UCSD-AML1 (cell line): Measurements from ENCODE around the gene GOLGA8Q.
"Not testable (repeated sequence)": the region's sequence is repeated elsewhere in the genome, so short reads cannot be mapped to it uniquely, and the experiment has no call there.

Experiments used
- DNase-seq: peaks from one replicate; lab custom pipeline; 2025; ENCODE audit not compliant: unreplicated experiment; lab: John Stamatoyannopoulos, UW

GOLGA8Q gene, protein sequence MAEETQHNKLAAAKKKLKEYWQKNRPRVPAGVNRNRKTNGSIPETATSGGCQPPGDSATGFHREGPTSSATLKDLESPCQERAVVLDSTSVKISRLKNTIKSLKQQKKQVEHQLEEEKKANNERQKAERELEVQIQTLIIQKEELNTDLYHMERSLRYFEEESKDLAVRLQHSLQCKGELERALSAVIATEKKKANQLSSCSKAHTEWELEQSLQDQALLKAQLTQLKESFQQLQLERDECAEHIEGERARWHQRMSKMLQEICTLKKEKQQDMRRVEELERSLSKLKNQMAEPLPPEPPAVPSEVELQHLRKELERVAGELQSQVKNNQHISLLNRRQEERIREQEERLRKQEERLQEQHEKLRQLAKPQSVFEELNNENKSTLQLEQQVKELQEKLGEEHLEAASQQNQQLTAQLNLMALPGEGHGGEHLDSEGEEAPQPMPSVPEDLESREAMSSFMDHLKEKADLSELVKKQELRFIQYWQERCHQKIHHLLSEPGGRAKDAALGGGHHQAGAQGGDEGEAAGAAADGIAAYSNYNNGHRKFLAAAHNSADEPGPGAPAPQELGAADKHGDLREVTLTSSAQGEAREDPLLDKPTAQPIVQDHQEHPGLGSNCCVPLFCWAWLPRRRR

DNA sequence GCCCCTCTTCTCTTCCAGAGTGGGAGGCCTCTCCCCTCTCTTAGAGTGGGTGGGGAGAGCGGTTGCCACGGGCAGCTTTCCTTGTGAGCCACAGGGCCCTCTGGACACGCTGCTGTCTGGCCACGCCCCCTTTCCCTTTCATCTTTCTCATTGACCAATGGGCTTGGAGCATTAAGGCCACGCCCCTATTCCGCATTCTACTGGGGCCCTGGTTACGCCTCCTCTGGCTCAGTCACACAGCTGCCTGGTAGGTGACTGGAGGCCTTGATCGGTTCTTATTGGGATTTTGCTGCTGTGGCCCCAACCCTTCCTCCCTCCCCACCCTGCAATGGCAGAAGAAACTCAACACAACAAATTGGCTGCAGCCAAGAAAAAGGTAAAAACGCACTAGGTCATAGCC lies at the start of gene GOLGA8Q:
Gene GOLGA8Q, plus strand, starts transcription at position 301 of the 400 bp plus-strand sequence. Its CDS starts 28 bp downstream, at position 329.
- DNase-seq: not testable (repeated sequence)

- not testable (repeated sequence) for DNase-seq
Measured at GRCh38 chr15:30502904-30503781, 48.7 kb upstream of the GOLGA8Q start.

GRCh38 chr15:30504162-30504843 lies 47.5 kb upstream of the GOLGA8Q start:
- not testable (repeated sequence) for DNase-seq

- not testable (repeated sequence) for DNase-seq
Measured at GRCh38 chr15:30514545-30514944, 37.3 kb upstream of the GOLGA8Q start.

DNA sequence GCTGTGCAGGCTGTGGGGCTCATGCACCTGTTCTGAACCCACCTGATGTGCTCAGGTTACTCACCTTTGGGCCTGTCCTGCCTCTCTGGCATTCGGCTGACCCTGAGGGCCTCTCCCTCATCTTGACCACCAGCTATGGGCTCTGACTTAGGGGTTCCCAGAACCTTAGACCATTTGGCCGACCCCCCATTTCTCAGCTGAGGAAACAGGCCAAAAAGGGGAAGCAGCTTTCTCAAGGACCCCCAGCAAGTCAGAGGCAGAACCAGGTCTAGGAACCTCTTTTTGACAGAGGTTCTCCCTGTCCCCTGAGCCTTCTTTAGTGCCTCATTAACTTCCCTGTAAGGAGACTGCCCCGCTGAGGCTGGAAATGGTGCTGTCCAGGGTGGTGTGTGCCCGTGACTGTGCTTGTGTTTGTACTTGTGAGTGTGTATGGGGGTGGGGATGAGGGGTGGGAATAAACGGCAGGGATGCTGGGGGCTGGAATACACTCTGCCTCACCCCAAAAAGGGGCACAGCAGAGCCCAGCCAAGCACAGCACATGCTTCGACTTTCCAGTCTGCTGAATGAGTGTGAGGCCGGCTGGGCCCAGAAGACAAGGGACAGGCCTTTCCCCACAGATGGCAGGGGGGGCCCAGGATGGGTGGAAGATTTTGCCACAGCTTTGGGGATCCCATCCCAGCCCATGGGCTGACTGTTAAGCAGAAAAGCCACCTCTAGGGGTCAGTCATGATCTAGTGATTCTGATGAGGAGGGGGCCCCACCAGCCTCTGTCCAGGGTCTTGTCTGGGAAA lies 28.2 kb upstream of the GOLGA8Q start:
- not testable (repeated sequence) for DNase-seq

DNA sequence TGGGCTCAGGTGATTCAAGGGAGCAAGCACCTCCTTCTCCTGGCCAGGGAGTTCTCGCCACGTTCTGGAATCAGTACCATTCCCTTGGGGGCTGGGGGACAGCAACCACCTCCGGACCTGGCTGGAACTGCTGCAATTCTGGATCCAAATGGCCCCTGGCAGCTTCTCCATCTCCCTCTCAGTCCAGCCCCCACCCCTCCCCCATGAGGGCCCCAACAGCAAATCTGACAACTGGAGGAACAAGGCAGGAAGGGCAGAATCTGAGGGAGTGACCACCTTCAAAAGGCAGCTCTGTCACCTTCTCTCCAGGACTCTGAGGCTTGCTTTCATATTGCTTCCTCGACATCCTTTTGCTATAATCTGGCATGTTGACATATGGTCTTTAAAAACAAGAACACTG lies 25.9 kb upstream of the GOLGA8Q start:
- DNase-seq: not testable (repeated sequence)

DNA sequence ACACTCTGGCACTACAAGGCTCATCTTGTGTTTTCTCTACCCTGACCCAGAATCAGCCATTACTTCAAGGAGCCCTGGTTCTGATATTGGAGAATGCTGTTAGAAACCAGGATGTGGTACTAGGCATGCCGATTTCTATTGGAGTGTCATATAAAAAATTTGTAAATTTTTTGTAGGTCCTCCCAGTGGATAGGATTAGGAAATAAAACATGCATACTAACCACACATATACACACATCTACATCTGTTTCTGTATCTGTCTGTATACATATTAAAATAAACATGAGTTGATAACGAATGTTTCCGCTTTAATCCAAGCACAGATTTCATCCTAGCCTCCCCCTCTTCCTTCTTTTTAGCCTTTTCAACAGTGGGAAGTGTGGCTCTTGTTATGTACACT lies 22.8 kb upstream of the GOLGA8Q start:
- DNase-seq: not testable (repeated sequence)

- DNase-seq: not testable (repeated sequence)
Measured at GRCh38 chr15:30566949-30567348, 15.1 kb downstream of the GOLGA8Q start.

DNA sequence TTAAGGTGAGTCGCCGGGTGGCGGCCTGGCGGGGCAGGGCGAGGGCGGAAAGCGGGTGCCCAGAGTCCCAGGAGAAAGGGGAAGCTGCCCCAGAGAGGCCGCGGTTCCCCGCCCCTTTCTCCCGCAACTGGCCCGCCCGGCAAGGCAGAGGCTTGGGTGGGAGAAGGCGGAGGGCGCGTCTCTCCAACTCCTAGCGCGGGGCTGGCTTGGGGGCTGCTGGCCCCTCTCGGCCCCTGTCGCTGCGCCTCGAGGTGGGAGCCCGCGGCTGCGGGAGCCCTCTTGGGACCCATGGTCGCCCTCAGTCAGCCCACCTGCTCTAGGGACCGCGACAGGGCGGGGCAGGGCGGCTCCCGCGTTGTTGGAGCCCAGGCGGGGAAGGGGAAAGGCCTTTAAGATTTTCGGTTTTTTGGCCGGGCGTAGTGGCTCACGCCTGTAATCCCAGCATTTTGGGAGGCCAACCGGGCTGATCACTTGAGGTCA lies 21.2 kb downstream of the GOLGA8Q start:
- not testable (repeated sequence) for DNase-seq

DNA sequence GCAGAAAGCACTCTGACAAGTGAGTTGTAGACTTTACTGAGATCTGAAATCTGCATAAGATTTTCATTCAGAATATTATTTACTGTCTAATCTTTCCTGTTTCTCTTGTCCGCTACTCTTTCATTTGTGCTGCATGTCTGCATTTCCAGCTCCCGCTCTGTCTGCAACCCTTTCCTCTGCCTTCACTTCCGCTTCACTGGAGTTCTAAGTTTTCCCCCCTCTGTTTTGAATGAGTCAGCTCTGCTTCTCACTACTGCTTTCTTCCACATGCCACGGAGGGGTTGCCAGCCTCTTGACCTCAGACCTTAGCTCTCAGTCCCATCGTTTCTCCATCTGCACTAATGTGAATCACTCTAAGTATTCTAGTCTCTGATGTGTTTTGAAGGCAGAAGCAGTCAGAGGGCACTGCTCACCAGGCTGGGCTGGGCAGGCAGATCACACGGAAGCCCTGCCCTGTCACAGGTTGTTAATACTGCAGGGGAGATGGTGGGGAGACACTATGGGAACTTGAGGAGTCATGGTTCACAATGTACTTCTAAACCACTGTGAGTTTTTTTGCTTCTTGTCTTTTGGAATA lies 27.6 kb downstream of the GOLGA8Q start:
- DNase-seq: not testable (repeated sequence)

DNA sequence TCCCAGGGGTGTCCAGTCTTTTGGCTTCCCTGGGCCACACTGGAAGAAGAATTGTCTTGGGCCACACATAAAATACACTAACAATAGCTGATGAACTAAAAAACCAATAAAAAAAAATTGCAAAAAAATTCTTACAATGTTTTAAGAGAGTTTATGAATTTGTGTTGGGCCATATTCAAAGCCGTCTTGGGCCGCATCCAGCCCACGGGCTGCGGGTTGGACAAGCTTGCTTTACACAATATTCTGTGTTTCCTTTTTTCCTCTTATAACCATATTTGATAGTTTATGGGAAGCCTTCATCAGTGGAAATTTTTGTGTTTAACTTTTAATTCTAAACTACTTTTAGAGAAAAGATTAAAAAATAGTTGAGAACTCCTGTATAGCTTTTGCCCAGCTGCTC lies 28.9 kb downstream of the GOLGA8Q start:
- DNase-seq: not testable (repeated sequence)

DNA sequence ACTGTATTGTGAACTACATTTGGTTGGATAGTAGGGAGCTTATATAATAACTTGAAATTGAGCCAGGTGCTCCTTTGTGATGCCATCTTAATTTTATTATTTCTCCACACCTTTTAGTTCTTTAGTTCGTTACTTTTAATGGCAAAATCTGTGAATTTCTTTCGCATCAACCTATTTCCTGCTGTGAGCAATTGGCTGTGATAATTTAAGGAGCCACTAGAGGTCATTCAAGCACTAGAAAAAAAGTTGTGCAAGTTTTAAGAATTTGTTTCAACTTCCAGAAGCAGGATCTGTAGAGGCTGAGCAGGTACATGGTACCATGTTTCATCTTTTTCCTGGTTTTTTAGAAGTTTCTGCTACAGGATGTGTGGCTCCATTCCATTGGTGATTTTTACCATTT lies 47.1 kb downstream of the GOLGA8Q start:
- not testable (repeated sequence) for DNase-seq

- not testable (repeated sequence) for DNase-seq
Measured at GRCh38 chr15:30603796-30604195, 51.9 kb downstream of the GOLGA8Q start, which contains the start of gene GOLGA8H. GOLGA8H (plus strand) TSS chr15:30604028; CDS start chr15:30604126, 98 bp downstream.
